Type B pancreatic cell (in vitro differentiated cells): Measurements from ENCODE around the gene EDIL3. TPM values are rescaled to one million over a fixed set of nuclear protein-coding genes. Genes with fewer than 3 reads are reported as not detected.

ENCODE experiments used
- DNase-seq: peaks from one replicate; pipeline ENCODE4 v3.0.0; 2021; ENCODE audit warnings: mixed read lengths; ENCODE audit not compliant: unreplicated experiment; ENCODE audit errors: extremely low spot score
- H3K27ac Mint-ChIP-seq: 2 replicates; pipeline ENCODE4 v1.8.0; 2021; ENCODE audit warnings: mild to moderate bottlenecking, mixed read lengths
- H3K27me3 Mint-ChIP-seq: 2 replicates; pipeline ENCODE4 v1.8.0; 2021; ENCODE audit warnings: mixed read lengths
- H3K36me3 Mint-ChIP-seq: 2 replicates; pipeline ENCODE4 v1.8.0; 2021; ENCODE audit warnings: mixed read lengths
- H3K4me1 Mint-ChIP-seq: one replicate; pipeline ENCODE4 v1.8.0; 2021; ENCODE audit warnings: mixed read lengths; ENCODE audit not compliant: unreplicated experiment
- H3K4me3 Mint-ChIP-seq: 2 replicates; pipeline ENCODE4 v1.8.0; 2021; ENCODE audit warnings: mild to moderate bottlenecking, mixed read lengths
- H3K9me3 Mint-ChIP-seq: 2 replicates; pipeline ENCODE4 v1.8.0; 2021; ENCODE audit warnings: mixed read lengths
- CTCF ChIP-seq: fragments of 200-600 bp; sonication (generic); conservative IDR thresholded peaks from 2 replicates; pipeline ENCODE4 v1.5.0; 2021; ENCODE audit warnings: antibody characterized with exemption, mild to moderate bottlenecking
- total RNA-seq: library from RNA; stranded (reverse); gene quantifications from 2 replicates; pipeline ENCODE4 v1.2.1, GENCODE V29; 2021; ENCODE audit warnings: low replicate concordance

The EDIL3 gene
- total RNA-seq, 1 donor from 2014 or later, result 19.1 TPM

DNA sequence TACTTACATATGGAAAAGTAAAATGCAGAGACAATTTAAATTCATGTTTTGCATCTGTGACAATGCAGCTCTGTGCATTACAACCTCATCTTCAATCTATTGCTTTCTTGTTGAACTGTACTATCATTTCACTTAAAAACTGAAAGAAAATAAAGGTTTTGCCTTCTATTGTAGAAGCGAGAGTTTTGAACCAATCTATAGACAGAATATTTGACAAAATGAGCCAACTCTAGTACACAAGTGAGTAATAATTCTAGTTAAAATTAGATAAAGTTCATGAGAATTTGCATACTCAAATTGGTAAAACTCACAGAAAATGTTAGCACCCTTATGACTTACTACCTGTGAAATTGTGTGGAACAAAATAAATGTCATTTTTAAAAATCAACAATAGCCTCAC is 123.7 kb downstream of the EDIL3 start:
- H3K4me1 Mint-ChIP-seq, result no peaks in the 10 kb centered on the region
- H3K4me3 Mint-ChIP-seq, result no peak overlapping the region
- no peak for TF ChIP-seq CTCF
- no peaks in the 10 kb centered on the region for H3K27me3 Mint-ChIP-seq
- H3K27ac Mint-ChIP-seq, result no peak overlapping the region
- no peaks in the 10 kb centered on the region for H3K36me3 Mint-ChIP-seq
- H3K9me3 Mint-ChIP-seq, result no peaks in the 10 kb centered on the region
- no peak for DNase-seq

- Mint-ChIP-seq H3K27ac (no peak overlapping the region), H3K4me1 (no peaks in the 10 kb centered on the region), H3K9me3 (no peaks in the 10 kb centered on the region), H3K4me3 (no peak overlapping the region), H3K27me3 (no peaks in the 10 kb centered on the region), H3K36me3 (no peaks in the 10 kb centered on the region)
- DNase-seq, result no peak
- no peak for TF ChIP-seq CTCF
Observed at GRCh38 chr5:84260140-84260539, 124.5 kb downstream of the EDIL3 start.

- Mint-ChIP-seq H3K36me3 (no peaks in the 10 kb centered on the region), H3K4me3 (no peak overlapping the region), H3K27me3 (no peaks in the 10 kb centered on the region), H3K27ac (no peak overlapping the region), H3K4me1 (no peaks in the 10 kb centered on the region), H3K9me3 (no peaks in the 10 kb centered on the region)
- TF ChIP-seq CTCF, result no peak
- no peak for DNase-seq
Observed at GRCh38 chr5:84259283-84260045, 125.2 kb downstream of the EDIL3 start.

DNA sequence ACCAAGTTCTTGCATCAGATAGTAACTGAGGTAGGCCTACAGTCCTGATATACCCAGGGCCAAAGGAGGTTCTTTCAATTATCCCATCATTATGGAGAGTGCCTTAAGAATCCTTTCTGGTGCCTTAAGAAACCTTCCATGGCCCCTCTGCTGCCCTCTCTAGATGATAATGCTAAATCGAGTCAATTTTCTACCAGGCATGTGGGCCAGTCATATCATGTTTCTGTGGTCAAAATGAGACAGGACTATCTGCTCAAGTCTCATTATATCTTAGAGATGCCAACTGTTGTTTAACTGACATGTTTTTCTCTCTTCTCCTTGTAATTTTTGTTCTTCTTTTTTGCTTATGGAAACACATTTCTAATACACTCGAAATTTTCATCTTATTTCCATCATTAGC is 127.6 kb downstream of the EDIL3 start:
- no peaks in the 10 kb centered on the region for H3K27me3 Mint-ChIP-seq
- DNase-seq, result no peak
- no peaks in the 10 kb centered on the region for H3K36me3 Mint-ChIP-seq
- H3K4me3 Mint-ChIP-seq, result no peak overlapping the region
- no peaks in the 10 kb centered on the region for H3K4me1 Mint-ChIP-seq
- TF ChIP-seq CTCF, result no peak
- H3K27ac Mint-ChIP-seq, result no peak overlapping the region
- no peaks in the 10 kb centered on the region for H3K9me3 Mint-ChIP-seq

DNA sequence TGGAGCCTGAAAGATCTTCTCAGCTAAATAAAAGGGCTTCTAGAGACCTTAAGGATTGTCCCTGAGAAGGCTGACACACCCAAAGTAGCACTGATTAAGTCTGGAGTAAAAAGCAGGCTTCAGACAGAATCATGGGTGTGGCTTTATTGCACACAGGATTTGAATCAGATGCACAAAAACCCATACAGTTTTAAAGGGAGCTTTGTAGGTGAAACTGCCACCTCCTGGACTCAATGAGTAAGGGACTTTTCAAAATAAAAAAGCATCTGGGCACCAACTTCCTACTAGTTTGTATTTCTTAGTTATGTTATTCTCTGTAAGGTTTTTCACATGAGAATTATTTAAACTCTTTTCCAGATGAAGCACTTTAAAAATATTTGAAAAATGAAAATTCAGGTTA is 129.4 kb downstream of the EDIL3 start:
- TF ChIP-seq CTCF, result peak; percentile 50

More for the DNA sequence above, 129.4 kb downstream of the EDIL3 start:
- Mint-ChIP-seq H3K27me3 (no peaks in the 10 kb centered on the region), H3K4me3 (no peak overlapping the region), H3K4me1 (no peaks in the 10 kb centered on the region), H3K27ac (no peak overlapping the region), H3K9me3 (no peaks in the 10 kb centered on the region), H3K36me3 (no peaks in the 10 kb centered on the region)
- no peak for DNase-seq
